Stimulated activated CD8-positive, alpha-beta memory T cell treated with anti-CD3 and anti-CD28 coated beads, Interleukin-12 subunit alpha, Interleukin-12 subunit beta, amount 100 ng/mL, for 24 hours (primary cell): ENCODE results near the gene USP15.
"Not testable (repeated sequence)": the region's sequence is repeated elsewhere in the genome, so short reads cannot be mapped to it uniquely, and the experiment has no call there.

Experiments used
- DNase-seq: peaks from one replicate; pipeline ENCODE4 v3.0.0-alpha.2; 2020; ENCODE audit errors: extremely low read depth

USP15 gene

GRCh38 chr12:62320054-62320453 is 59.9 kb downstream of the USP15 start:
- no peak for DNase-seq

GRCh38 chr12:62323386-62323785 is 63.2 kb downstream of the USP15 start:
- DNase-seq, result no peak

GRCh38 chr12:62328296-62328921 is 68.2 kb downstream of the USP15 start:
- no peak for DNase-seq

DNA sequence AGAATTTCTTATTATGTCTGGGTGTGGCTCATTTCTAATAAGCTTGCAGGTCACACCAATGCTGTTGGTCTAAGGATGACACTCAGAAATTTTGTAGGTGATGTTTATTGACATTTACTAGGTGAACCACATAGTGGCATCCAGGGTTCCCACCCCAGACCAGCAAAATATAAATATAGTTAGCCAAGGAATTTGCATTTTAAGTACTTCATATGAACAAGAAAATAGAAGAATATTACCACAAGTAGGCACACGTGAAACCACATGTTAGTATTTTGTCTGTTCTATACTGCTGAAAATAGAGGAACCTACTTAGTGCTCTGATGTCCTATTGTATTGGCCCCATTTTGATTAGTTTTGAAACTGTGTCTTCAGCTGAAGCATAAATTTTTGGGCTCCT is 71.1 kb downstream of the USP15 start:
- no peak for DNase-seq

DNA sequence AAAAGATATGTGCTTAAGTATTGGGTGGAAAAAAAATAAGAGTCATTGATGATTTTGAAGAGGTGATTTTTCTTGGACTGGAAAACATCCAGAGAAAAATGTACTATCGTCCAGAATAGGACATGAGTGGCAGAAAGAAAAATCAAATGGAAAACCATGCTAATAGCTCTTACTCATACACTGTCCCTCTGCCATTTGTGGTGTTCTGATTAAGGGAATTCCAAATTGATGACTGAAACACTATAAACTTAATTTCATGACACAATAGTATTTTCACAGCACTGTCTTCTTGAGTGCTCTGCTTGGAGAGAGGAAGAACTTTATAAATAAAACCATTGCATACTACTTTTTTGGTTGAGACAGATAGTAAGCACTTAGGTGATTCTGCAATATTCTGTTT is 72.4 kb downstream of the USP15 start:
- DNase-seq, result no peak

DNA sequence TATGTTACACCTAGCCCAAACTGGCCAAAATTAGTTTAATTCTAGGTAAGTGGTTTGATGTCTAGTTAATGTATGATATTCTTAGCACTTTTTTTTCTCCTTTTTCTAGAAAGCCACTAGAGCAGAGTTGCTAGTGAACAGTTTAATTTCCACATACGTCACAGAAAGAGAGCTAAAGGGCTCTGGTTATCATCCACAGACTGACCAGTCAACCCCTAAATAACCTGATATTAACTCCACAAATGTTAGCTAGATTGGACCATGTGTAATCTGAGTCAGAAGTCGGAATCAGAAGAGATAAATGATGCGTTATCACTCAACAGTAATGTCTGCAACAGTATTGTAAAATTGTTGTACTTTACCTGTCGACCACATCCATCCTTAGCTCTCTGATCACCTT is 74.9 kb downstream of the USP15 start:
- DNase-seq, result no peak

- no peak for DNase-seq
These were observed 75.6 kb downstream of the USP15 start for GRCh38 chr12:62335796-62336195.

- not testable (repeated sequence) for DNase-seq
These were observed 77.4 kb downstream of the USP15 start for GRCh38 chr12:62337643-62338042.

GRCh38 chr12:62342614-62343303 is 82.6 kb downstream of the USP15 start:
- DNase-seq, result not testable (repeated sequence)

GRCh38 chr12:62343304-62344120 is 83.3 kb downstream of the USP15 start:
- not testable (repeated sequence) for DNase-seq

- not testable (repeated sequence) for DNase-seq
These were observed 84.7 kb downstream of the USP15 start for GRCh38 chr12:62344731-62345556.

DNA sequence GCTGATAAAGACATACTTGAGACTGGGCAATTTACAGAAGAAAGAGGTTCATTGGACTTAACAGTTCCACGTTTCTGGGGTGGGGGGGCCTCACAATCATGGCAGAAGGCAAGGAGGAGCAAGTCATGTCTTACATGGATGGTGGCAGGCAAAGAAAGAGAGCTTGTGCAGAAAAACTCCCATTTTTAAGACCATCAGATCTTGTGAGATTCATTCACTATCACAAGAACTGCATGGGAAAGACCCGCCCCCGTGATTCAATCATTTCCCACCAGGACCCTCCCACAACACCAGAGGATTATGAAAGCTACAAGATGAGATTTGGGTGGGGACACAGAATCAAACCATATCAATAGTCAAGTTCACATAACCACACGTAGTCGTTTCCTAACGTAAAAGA is 85.5 kb downstream of the USP15 start:
- no peak for DNase-seq

- no peak for DNase-seq
These were observed 86.6 kb downstream of the USP15 start for GRCh38 chr12:62346817-62347216.

DNA sequence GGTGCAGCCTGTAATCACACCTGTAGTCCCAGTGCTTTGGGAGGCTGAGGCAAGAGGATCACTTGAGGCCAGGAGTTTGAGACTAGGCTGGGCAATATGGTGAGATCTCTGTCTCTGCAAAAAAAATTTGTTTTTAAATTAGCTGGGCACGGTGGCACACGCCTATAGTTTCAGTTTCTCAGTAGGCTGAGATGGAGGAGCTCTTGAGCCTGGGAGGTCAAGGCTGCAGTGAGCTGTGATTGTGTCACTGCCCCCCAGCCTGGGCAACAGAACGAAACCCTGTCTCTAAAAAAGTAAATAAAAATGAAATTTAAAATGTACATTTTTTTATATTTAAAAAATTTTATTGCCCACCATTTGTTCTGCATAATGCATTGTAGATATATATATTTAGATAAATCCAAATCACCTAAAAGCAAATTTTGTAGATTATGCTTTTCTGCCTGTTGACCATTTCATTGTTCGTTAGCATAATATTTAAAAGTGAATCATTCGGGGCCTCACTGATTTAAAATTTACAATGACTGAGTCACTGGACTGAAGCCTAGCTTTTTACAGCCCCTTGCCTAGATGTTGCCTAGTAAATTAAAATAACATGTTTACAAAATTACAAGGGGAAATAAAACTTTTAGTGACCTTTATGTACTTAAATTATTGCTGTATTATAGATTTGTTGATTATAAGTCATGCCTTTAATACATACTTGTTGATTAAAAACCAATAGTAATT is 87.9 kb downstream of the USP15 start:
- DNase-seq, result no peak

- DNase-seq, result no peak
These were observed 90.3 kb downstream of the USP15 start for GRCh38 chr12:62350554-62350953.

DNA sequence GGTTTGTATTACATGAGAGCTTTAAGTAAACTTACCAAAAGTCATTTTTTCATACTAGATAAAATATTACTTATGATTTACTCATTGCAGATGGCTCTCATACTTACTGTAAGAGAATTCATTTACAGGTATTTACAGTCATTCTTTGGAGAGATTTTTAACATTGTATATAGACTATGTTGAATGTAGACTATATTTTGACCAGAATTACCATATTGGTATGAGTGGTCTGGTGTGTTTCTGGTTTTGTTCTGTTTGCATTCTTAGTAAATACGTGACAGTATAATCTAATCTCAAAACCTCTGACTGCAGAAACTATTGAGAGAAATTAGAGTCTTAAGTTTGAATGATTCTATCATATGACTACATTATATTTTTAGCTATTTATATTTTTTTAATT is 91.1 kb downstream of the USP15 start:
- no peak for DNase-seq

DNA sequence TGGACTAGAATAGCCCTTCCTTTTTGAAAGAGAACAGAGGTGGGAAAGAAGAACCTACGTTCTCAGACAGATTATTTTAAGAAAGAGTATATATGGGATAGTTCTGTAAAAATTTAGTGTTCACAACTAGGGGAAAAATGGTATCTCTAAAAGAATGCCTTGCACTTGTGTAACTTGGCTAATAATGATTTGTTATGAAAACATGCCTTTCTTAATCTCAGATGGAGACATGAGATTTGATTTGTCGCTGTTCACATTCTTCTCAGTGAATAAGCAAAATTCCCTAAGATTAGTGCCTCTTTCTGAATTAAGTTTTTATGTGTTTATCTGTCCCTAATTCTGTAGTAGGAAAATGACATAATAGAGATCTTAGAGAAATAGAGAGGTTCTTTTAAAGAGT is 100.8 kb downstream of the USP15 start:
- DNase-seq, result no peak

GRCh38 chr12:62363506-62363905 is 103.3 kb downstream of the USP15 start:
- no peak for DNase-seq

GRCh38 chr12:62364697-62365096 is 104.5 kb downstream of the USP15 start:
- not testable (repeated sequence) for DNase-seq

GRCh38 chr12:62365846-62366245 is 105.6 kb downstream of the USP15 start:
- DNase-seq, result not testable (repeated sequence)
